Daoy (cell line): ENCODE results near the gene ARHGEF39. TPM values are rescaled to one million over a fixed set of nuclear protein-coding genes. Genes with fewer than 3 reads are reported as not detected.

ENCODE experiments used
- DNase-seq: peaks from one replicate; pipeline ENCODE4 v3.0.0-alpha.2; 2015; ENCODE audit warnings: low read depth
- total RNA-seq: library from RNA; depleted of rRNA; stranded (reverse); fragments of >200 nt; shearing (Covaris generic); gene quantifications from 2 replicates; pipeline ENCODE4 v1.2.3, GENCODE V29; 2014

Gene ARHGEF39
- total RNA-seq, 1 experiment from 2014 or later, result 4.2 TPM

DNA sequence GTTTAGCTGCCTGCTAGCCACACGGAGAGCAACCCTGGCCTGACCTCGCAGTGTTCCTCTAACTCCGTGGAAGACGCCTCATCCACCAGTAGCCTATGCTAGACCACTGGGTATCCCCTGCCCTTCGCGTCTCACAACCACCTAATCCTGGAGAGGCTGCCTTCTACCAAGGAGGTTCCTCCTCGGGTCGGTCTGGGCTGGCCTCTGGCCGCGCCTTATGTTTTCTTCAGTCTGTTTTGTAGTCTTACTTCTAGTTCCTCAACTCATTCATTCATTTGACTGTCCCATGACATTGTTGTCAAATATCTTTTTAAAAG is 26.3 kb upstream of the ARHGEF39 start:
- no peak for DNase-seq

DNA sequence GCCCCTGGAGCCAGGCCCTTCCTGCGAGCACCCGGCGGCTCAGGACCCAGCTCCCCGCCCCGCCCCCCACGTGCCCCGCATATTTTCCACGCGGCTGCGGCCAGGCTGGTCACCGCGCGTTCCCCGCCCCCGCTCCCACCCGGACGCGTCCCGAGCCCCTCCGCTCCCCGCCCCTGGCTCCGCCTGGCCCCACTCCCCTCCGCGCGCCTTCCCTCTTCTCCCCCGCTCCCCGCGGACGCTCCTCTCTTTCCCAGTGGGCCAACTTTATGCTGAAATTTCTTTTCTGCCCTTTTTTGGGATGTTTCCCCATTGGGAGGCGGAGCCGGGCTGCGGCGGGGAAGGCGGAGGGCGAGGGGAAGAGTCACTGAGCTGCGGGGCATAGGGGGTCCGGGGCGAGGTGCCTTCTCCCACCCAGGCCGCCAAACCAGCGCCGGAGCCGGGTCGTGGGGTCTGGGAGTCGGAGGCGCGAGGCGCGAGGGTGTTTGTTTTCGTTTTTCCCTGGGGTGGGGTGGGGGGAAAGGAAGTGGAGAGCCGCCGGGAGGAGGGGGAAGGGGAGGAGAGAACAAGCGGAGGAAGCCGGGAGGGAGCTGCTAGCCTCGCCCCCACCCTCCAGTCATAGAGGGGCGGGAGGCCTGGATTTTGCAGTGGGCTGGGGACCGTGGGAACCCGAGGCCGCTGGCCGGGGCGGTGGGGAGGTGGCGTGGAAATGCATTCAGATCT is 25.8 kb upstream of the ARHGEF39 start:
- peak; percentile 81 for DNase-seq

DNA sequence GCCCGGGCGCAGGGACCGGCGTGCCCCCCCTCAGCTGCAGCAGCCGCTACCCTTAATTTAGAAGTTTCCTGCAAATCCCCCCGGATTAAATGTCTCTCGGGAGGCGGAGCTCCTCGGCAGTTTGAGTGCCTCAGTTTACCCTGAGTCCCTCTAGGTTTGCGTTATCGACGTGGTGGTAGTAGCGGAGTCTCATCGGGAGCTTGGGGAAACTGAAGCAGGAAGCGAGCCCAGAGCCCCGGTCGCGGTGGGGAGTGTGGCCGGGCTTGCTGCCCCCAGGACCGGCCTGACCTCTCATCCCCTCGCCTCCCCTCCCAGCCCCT is 25.3 kb upstream of the ARHGEF39 start:
- DNase-seq, result peak; percentile 58

DNA sequence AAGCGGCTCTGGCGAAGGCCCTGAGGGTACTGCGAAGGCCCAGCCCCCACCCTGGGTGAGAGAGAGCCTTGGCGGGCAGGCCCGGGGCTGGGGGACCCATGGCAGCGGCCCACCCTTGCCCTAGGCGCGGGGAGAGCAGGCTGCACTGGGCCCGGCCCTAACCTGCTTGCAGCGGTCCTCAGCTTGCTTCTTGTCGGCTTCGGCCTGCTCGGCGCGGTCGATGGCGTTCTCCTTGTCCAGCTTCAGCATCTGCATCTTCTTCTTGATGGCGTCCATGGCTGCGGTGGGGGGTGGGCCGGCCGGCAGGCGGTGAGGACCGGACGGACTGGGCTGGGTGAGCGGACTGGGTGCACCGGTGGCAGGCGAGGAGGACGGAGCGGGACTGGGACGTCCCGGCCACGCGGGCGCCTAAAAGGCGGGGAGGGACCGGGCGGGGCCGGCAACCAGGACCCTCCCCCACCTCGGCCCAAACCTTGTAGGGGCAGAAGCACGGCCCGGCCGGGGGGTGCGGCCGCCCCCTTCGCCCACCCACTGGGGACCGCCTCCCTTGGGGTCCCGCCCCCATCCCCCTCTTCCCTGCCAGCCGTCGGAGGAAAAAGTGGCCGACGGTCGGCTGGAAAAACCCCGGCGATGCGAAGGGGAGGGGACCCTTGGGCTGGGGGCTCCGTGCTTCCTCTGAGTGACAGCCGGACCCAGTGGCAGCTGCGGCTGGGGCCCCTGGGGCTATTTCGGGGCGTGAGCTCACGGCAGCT is 24.7 kb upstream of the ARHGEF39 start, which contains the start of gene TPM2:
Gene TPM2 (minus strand): TSS at position 384 of the 752 bp plus-strand sequence. CDS start 108 bp downstream, at position 276.
- DNase-seq, result peak; percentile 92

DNA sequence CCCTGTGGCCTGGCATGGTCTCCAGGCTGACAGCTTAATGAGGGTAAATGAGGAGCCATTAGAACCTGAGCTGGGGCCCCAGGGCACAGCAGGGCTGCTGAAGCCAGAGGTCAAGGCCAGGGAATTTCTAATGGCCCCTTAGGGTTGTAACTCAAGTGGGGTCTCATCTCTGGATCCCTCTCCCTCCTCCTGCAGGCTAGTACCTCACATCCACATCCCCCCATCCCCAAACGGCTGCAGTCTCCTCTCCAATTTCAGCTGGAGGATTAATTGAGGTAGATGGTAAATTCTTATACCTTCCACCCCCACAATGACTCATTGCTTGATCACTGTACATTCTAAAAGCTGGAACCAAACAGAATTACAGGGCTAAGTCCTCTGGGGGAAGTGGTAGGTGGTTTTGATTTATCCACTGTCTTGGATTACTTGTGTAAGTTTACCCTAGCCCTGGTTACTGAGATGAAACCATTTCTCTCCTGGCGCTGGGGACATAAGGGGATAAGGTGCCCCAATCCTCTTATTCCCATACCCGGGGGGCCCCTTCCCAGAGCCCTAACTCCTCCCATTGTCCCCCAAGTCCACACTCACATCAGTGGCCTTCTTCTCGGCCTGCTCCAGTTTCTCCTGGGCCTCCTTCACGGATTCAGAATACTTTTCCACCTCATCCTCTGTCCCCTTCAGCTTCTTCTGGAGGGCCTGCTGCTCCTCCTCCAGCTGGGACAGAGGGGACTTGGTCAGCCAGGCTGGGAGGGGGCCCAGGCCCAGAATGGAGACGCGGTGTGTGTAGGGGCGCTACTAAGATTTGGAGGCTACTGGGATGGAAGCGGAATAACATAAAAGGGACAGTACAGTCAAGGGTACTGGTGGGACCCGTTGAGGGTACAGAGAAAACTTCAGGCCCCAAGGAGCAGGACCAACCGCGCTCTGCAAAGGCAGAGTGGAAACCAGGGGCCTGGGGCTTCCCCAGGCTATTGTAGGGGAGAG is 23.9 kb upstream of the ARHGEF39 start:
- DNase-seq, result peak; percentile 87

DNA sequence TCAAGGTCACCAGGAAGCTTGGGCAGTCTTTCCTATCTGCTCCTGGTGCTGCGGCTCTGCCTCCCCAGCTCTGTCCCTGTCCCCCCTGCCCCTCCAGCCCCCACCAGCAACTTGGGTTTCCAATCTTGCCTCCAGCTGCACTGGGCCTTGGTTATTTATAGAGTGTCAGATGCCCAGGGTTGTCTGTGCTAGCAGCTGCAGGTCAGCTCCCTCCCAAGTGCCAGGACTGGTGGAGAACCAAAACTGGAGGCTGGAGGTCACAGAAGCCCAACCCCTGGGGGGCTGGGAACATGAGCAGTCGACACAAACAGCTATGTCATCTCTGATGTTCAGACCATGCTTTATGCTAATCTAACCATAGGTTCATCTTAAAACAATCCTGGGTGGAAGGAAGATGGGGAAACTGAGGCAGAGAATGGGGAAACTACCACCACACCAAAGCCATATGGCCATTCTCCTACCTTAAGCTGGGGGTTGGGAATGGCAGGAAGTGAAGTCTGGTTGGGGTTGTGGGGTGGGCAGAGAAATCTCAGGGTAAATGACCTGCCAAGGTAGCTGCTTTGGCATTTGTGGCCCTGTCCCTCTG is 23.1 kb upstream of the ARHGEF39 start:
- no peak for DNase-seq

DNA sequence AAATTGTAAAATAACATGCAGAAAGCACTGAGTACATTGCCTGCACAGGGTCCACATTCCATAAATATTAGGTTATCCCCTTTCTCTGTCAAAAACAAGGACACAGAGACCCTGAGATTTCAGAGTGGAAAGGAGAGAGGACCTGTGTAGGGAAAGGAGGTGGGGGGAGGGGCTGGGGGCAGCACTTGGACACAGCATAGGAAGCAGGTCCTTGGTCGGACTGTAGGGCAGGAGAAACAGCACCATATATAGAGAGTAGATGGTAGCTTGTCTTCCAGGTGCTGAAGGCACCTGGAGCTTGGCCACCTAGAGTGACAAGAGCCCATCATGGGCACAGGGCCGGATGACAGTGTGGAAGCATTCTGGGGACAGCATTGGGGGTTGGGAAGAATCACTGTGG is 22.3 kb upstream of the ARHGEF39 start:
- DNase-seq, result no peak

DNA sequence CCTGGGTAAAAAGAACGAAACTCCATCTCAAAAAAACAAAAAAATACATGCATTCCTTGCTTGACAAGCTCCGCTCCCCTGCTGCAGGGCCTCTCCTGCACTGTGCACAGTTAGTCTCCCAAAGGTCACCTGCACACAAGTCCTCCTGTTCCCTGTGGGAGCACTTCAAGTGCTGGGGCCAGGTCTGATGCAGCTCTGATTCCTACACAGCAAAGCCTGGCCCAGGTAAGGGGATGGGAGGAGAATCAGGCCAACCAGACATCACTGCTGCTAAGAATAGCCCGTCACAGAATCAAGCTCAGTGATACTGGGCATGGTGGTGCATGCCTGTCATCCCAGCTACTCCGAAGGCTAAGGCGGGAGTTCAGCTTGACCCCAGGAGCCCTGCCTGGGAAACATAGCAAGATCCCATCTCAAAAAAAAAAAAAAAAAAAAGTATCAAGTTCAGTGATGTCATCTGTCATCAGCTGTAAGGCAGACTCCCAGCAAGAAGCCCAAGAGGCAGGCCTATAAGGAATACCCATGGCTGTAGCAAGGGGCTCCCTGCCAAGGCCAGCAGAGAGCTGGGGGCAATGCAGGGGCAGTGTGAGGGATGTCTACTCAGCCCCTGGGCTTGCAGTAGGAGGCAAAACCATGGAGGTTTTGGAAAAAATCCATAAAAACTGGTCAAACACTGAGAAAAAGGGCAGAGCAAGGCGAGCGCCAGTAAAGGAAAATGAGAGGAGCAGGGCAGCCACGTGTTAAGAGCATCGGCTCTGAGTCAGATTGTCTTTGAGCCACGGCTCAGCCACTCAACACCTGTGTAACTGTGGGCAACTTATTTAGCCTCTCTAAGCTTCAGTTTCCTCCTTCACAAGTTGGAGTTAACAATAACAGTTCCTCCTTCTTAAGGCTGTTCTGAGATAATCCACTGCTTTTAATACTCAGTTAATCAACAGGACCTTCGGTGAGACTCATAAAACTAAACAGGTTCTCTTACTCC is 21.5 kb upstream of the ARHGEF39 start:
- DNase-seq, result no peak

DNA sequence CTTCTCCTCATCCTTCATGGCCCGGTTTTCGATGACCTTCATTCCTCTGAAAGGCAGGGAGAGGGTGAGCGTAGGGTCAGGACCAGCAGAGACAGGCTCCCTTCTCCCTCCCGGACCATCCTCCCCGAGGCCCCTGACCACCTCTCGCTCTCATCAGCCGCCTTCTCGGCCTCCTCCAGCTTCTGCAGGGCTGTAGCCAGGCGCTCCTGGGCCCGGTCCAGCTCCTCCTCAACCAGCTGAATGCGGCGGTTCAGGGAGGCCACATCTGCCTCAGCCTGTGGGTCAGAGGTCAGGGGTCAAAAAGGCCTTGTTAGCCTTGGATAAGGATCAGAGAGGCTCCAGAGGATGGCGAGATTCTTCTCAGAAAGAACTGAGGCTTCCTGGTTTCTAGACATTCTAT is 20.5 kb upstream of the ARHGEF39 start:
- no peak for DNase-seq

DNA sequence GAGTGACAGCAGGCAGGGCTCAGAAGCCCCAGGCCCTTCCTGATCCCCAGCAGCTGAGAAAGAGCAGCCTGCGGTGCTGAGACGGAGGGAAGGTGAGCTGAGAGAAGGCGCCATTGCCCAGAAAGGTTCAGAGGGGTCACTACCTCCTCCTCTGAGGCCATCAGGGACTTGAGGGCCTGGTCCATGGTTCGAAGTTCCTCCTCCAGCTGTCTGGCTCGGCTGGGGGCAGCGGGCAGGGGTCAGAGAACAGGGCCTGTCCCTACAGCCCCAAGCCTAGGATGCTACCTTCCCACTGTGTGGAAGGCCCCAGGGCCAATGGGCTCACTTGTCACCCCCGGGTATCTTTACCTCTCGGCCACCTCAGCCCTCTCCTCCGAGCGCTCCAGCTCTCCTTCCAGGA is 19.9 kb upstream of the ARHGEF39 start:
- DNase-seq, result no peak

DNA sequence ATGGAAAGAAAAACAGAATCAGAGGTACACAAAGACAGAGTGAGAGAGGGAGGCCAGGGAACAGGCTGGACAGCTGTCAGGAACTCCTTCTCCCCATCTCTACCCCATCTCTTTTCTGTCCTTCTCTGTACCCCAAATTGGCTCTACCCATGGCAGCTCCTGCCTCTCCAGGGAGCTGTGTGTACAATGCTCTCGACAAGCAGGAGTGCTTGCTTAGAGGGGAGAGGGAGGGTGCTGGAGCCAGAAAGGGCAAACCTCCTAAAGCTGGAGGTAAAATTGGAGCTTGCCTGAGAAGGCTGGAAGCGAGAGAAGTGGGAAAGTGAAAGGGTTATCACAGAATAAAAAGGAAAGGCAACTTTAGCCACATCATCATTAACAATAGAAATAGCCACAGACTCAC is 18.3 kb upstream of the ARHGEF39 start:
- no peak for DNase-seq

DNA sequence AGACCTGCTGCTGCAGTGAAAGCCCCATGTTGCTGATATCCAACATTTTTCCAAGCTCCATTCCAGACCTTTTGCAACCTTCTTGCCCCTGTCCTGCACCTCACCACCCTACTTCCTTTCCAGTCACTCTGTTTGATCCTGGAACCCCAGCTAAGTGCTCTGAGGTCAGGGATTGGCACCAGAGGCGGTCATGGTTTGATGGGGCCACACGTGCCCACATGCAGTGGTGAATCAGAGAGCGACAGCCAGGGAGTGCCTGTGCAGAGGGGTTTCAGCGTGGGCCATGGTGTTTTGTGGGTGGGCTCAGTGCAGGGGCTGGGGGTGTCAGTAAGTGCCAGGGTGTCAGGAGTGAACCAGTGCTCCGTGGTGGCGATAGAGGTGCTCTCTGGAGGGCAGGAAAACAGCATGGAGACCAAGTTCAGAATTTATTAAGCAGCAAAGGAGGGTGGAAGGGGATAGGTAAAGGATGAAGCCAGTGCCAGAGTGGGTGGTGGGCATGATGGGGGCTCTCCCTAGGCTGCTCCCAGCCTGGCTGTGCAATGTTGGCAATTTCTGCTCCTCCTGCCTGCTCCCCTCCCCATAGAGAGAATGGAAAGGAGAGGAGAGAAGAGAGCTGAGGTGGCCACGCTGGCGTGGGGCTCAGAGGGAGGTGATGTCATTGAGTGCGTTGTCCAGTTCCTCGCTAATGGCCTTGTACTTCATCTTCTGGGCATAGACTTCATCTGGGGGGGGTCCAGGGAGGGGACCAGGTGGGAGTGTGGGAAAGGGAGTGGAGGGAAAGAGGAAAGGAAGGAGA is 17.7 kb upstream of the ARHGEF39 start:
- no peak for DNase-seq

DNA sequence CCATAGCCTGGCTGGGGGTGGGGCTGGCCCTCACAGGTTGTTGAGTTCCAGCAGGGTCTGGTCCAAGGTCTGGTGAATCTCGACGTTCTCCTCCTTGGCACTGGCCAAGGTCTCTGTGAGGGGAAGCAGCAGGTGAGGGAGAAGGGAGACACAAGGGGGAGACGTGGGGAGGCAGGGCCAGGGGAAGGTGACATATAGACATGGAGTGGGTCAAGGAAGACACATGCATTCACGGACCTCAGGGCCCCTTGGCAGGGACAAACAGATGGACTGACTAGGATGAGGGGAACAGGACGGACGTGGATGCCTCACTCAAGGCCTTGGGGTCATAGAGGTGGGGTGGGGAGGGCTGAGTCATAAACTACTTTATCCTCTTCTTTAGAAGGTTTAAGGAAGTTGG is 17.1 kb upstream of the ARHGEF39 start:
- no peak for DNase-seq

DNA sequence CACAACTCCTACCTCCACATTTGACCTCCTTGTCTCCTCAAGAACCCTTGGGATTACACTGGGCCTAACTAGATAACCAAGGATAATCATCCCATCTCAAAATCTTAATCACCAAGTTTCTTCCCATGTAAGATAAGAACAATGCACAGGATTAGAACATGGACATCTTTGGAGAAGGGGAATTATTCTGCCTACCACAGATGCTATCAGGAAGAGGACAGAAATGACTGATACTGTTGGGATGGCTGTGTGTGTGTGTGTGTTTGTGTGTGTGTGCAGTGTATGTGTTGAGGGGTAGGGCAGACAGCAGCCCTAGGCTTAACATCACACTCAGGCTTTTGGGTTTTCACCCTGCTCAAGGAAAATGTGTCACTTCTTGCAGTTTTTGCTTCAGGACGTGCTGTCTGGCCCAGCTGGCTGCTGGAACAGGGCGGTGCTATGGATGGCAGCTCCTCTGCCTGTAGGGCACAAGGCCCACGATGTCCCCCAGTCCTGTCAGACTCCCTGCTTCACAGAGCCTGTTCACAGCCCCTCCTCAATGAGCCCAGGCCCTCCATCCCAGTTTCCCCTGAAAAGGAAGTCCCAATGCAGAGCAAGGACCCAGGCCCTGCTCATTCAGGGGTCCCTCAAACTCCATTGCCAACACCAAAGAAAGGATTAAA is 16.5 kb upstream of the ARHGEF39 start:
- no peak for DNase-seq

DNA sequence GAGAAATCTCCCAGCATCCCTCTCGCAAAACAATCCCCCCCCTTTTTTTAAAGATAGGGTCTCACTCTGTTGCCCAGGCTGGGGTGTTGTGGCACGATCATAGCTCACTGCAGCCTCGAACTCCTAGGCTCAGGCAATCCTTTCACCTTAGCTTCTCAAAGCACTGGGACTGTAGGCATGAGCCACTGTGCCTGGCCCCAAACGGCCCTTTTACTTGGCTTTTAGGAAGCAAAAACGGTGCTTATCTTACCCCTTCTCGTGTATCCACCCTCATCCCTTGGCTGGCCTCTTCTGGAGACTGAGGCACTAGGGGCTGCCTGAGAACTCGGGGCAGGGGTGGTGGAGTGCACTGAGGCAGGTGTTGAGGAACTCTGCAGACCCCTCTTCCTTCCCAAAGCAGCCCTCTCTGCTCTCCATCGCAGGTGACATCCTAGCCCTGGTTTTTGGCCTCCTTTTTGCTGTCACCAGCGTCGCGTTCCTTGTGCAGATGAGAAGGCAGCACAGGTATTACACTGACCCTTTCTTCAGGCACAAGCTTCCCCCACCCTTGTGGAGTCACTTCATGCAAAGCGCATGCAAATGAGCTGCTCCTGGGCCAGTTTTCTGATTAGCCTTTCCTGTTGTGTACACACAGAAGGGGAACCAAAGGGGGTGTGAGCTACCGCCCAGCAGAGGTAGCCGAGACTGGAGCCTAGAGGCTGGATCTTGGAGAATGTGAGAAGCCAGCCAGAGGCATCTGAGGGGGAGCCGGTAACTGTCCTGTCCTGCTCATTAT is 15.5 kb upstream of the ARHGEF39 start:
- peak; percentile 34 for DNase-seq

DNA sequence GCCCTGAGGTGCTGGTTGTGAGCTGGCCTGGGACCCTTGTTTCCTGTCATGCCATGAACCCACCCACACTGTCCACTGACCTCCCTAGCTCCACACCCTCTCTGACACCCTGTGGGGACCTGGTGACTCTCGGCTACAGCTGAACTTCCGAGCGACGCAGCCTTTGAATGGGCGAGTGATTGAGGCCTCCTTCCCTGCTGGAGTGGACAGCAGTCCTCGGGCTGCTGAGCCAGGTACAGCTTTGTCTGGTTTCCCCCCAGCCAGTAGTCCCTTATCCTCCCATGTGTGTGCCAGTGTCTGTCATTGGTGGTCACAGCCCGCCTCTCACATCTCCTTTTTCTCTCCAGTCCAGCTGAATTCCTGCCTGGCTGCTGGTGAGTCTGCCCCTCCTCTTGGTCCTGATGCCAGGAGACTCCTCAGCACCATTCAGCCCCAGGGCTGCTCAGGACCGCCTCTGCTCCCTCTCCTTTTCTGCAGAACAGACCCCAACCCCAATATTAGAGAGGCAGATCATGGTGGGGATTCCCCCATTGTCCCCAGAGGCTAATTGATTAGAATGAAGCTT is 14.9 kb upstream of the ARHGEF39 start:
- no peak for DNase-seq

DNA sequence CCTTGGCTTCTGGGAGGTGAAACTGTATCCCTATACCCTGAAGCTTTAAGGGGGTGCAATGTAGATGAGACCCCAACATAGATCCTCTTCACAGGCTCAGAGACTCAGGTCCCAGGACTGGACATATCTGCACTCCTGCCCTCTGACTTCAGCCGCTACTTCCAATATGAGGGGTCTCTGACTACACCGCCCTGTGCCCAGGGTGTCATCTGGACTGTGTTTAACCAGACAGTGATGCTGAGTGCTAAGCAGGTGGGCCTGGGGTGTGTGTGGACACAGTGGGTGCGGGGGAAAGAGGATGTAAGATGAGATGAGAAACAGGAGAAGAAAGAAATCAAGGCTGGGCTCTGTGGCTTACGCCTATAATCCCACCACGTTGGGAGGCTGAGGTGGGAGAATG is 14.1 kb upstream of the ARHGEF39 start:
- no peak for DNase-seq

DNA sequence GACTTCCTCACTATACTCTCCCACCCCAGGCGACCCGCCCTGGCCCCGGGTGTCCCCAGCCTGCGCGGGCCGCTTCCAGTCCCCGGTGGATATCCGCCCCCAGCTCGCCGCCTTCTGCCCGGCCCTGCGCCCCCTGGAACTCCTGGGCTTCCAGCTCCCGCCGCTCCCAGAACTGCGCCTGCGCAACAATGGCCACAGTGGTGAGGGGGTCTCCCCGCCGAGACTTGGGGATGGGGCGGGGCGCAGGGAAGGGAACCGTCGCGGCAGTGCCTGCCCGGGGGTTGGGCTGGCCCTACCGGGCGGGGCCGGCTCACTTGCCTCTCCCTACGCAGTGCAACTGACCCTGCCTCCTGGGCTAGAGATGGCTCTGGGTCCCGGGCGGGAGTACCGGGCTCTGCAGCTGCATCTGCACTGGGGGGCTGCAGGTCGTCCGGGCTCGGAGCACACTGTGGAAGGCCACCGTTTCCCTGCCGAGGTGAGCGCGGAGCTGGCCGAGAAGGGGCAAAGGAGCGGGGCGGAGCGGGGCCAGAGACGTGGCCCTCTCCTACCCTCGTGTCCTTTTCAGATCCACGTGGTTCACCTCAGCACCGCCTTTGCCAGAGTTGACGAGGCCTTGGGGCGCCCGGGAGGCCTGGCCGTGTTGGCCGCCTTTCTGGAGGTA is 10.9 kb upstream of the ARHGEF39 start:
- no peak for DNase-seq
